Measurements from ENCODE around the gene MASP1. TPM values are rescaled to one million over a fixed set of nuclear protein-coding genes. Genes with fewer than 3 reads are reported as not detected.

MASP1 gene
- total RNA-seq, 1 experiment from 2014 or later = not detected

DNA sequence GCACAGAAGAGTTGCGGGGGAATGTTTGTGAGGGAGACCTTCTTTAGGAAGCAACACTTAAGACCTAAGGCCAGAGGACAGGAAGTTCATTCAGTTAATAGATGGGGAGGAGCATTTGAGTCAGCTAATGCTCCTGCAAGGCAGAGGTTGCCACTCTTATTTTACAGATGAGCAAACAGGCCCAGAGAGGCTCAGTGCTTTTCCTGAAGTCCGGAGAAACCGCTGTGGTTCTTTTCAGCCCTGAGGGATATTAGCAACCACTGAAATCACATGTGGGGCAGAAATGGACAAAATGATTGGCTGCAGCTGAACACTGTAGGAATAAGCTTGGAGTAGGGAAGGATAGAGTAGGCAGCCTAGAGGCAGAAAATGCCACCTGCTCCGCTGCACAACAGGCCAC lies 43.4 kb upstream of the MASP1 start:
- ATAC-seq (no peak), DNase-seq (ENCODE audit: low read depth, low spot score) (no peak)
- Histone ChIP-seq H3K27ac (ENCODE audit: low read depth, low read length) (no peak overlapping the region), H4K20me1 (ENCODE audit: insufficient read depth) (no peaks in the 10 kb centered on the region), H3K27me3 (ENCODE audit: insufficient read depth, low read length) (peaks cover 9% of the 10 kb centered on the region; the same call in 1 of the 2 replicates), H3K79me2 (ENCODE audit: insufficient read depth, low read length) (no peaks in the 10 kb centered on the region), H3K9me3 (ENCODE audit: control insufficient read depth in 1 of 2, insufficient read depth in 1 of 2, low read depth in 1 of 2, low read length in 2 of 2) (no peaks in the 10 kb centered on the region), H3K4me3 (replicated peaks in 1 of 2; ENCODE audit: low read depth in 1 of 2, low read length in 2 of 2) (no peak overlapping the region), H3K4me1 (ENCODE audit: control insufficient read depth in 1 of 2, insufficient read depth in 2 of 2, low read length in 2 of 2) (no peaks in the 10 kb centered on the region), H3K9me2 (ENCODE audit: insufficient read depth) (no peaks in the 10 kb centered on the region), H3K9ac (ENCODE audit: low read length) (no peak overlapping the region), H3K36me3 (ENCODE audit: control insufficient read depth in 1 of 2, insufficient read depth in 2 of 2, low read length in 2 of 2) (no peaks in the 10 kb centered on the region), H2AFZ (ENCODE audit: low read depth, low read length, poor library complexity, severe bottlenecking) (no peak overlapping the region), H3K4me2 (ENCODE audit: low read length) (no peak overlapping the region)
- ChIA-PET CTCF (no interaction called here), RAD21 (ENCODE audit: low non-redundant PET in 1 of 2, low total read pairs in 2 of 2, uncharacterized antibody in 2 of 2, unreplicated experiment in 2 of 2) (no interaction called here), POLR2A (no interaction called here)
- no peak for TF ChIP-seq ELF1 (IDR thresholded peaks at IDR 0.05; ENCODE audit: borderline replicate concordance, low read depth)
- TF ChIP-seq JUND (IDR thresholded peaks at IDR 0.05) = no peak
- TF ChIP-seq, protein P1, sequence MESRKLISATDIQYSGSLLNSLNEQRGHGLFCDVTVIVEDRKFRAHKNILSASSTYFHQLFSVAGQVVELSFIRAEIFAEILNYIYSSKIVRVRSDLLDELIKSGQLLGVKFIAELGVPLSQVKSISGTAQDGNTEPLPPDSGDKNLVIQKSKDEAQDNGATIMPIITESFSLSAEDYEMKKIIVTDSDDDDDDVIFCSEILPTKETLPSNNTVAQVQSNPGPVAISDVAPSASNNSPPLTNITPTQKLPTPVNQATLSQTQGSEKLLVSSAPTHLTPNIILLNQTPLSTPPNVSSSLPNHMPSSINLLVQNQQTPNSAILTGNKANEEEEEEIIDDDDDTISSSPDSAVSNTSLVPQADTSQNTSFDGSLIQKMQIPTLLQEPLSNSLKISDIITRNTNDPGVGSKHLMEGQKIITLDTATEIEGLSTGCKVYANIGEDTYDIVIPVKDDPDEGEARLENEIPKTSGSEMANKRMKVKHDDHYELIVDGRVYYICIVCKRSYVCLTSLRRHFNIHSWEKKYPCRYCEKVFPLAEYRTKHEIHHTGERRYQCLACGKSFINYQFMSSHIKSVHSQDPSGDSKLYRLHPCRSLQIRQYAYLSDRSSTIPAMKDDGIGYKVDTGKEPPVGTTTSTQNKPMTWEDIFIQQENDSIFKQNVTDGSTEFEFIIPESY (IDR thresholded peaks at IDR 0.05; ENCODE audit: extremely low read depth, insufficient replicate concordance, low read length) = no peak
- TF ChIP-seq, protein P2, sequence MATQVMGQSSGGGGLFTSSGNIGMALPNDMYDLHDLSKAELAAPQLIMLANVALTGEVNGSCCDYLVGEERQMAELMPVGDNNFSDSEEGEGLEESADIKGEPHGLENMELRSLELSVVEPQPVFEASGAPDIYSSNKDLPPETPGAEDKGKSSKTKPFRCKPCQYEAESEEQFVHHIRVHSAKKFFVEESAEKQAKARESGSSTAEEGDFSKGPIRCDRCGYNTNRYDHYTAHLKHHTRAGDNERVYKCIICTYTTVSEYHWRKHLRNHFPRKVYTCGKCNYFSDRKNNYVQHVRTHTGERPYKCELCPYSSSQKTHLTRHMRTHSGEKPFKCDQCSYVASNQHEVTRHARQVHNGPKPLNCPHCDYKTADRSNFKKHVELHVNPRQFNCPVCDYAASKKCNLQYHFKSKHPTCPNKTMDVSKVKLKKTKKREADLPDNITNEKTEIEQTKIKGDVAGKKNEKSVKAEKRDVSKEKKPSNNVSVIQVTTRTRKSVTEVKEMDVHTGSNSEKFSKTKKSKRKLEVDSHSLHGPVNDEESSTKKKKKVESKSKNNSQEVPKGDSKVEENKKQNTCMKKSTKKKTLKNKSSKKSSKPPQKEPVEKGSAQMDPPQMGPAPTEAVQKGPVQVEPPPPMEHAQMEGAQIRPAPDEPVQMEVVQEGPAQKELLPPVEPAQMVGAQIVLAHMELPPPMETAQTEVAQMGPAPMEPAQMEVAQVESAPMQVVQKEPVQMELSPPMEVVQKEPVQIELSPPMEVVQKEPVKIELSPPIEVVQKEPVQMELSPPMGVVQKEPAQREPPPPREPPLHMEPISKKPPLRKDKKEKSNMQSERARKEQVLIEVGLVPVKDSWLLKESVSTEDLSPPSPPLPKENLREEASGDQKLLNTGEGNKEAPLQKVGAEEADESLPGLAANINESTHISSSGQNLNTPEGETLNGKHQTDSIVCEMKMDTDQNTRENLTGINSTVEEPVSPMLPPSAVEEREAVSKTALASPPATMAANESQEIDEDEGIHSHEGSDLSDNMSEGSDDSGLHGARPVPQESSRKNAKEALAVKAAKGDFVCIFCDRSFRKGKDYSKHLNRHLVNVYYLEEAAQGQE (IDR thresholded peaks at IDR 0.05; ENCODE audit: low read depth) = no peak
- intact Hi-C loops (cut with micrococcal nuclease) = no loop called here
- BruUV-seq (replicated peaks) = no TSS peak
